Measurements from ENCODE around the gene ST6GALNAC3.
"Not testable (repeated sequence)": the region's sequence is repeated elsewhere in the genome, so short reads cannot be mapped to it uniquely, and the experiment has no call there.

ST6GALNAC3 gene

GRCh38 chr1:76601465-76601864 is 526.9 kb downstream of the ST6GALNAC3 start:
- no peak for DNase-seq

- DNase-seq: no peak
These were observed 533.2 kb downstream of the ST6GALNAC3 start for GRCh38 chr1:76607717-76608116.

GRCh38 chr1:76611770-76612445 is 537.4 kb downstream of the ST6GALNAC3 start:
- no peak for DNase-seq

- DNase-seq: no peak
These were observed 539.3 kb downstream of the ST6GALNAC3 start for GRCh38 chr1:76613886-76614285.

GRCh38 chr1:76615253-76616035 is 540.9 kb downstream of the ST6GALNAC3 start:
- no peak for DNase-seq

GRCh38 chr1:76620371-76620770 is 545.8 kb downstream of the ST6GALNAC3 start:
- no peak for DNase-seq

GRCh38 chr1:76622774-76623528 is 548.4 kb downstream of the ST6GALNAC3 start:
- no peak for DNase-seq

- no peak for DNase-seq
These were observed 551.5 kb downstream of the ST6GALNAC3 start for GRCh38 chr1:76625886-76626678.

- DNase-seq: no peak
These were observed 553.0 kb downstream of the ST6GALNAC3 start for GRCh38 chr1:76627498-76627897.

- DNase-seq: no peak
These were observed 553.4 kb downstream of the ST6GALNAC3 start for GRCh38 chr1:76627901-76628300.

GRCh38 chr1:76632136-76632535 is 557.6 kb downstream of the ST6GALNAC3 start:
- no peak for DNase-seq

- no peak for DNase-seq
These were observed 561.2 kb downstream of the ST6GALNAC3 start for GRCh38 chr1:76635784-76636183.

- DNase-seq: no peak
These were observed 564.6 kb downstream of the ST6GALNAC3 start for GRCh38 chr1:76639181-76639580.

GRCh38 chr1:76640092-76640491 is 565.5 kb downstream of the ST6GALNAC3 start:
- DNase-seq: no peak

- no peak for DNase-seq
These were observed 566.2 kb downstream of the ST6GALNAC3 start for GRCh38 chr1:76640723-76641122.

GRCh38 chr1:76644139-76644538 is 569.6 kb downstream of the ST6GALNAC3 start:
- DNase-seq: no peak

- not testable (repeated sequence) for DNase-seq
These were observed 578.3 kb downstream of the ST6GALNAC3 start for GRCh38 chr1:76652860-76653259.

GRCh38 chr1:76657623-76658022 is 583.1 kb downstream of the ST6GALNAC3 start:
- no peak for DNase-seq

GRCh38 chr1:76659171-76659940 is 584.8 kb downstream of the ST6GALNAC3 start:
- DNase-seq: no peak

GRCh38 chr1:76661531-76661930 is 587.0 kb downstream of the ST6GALNAC3 start:
- DNase-seq: no peak

- no peak for DNase-seq
These were observed 592.0 kb downstream of the ST6GALNAC3 start for GRCh38 chr1:76666499-76666898.

GRCh38 chr1:76668046-76668445 is 593.5 kb downstream of the ST6GALNAC3 start:
- DNase-seq: no peak

Measured in NCI-H2107 (cell line).